Mucosa of descending colon (tissue), 3 donors: ENCODE measurements around the gene MEIS2. TPM values are rescaled to one million over a fixed set of nuclear protein-coding genes. Genes with fewer than 3 reads are reported as not detected.
A peak's percentile ranks its signal among the peaks of the same experiment; 100 is the strongest.

Experiments
- ATAC-seq: fragments of 200-7000 bp; cut with Tn5 transposase; one replicate; pipeline ENCODE4 v1.9.1; 2020; ENCODE audit warnings: mild to moderate bottlenecking, moderate library complexity
- DNase-seq, 3 donors: peaks; one replicate each; pipeline ENCODE4 v3.0.0-alpha.2; 2020
- H3K36me3 ChIP-seq: fragments of 200-600 bp; one replicate; pipeline ENCODE4 v1.8.0; 2021; ENCODE audit warnings: low read depth, mild to moderate bottlenecking
- H3K4me1 ChIP-seq: fragments of 200-600 bp; one replicate; pipeline ENCODE4 v1.8.0; 2021; ENCODE audit warnings: low read depth, mild to moderate bottlenecking
- H3K4me3 ChIP-seq: fragments of 200-600 bp; one replicate; pipeline ENCODE4 v1.8.0; 2021; ENCODE audit warnings: mild to moderate bottlenecking
- H3K9me3 ChIP-seq: fragments of 200-600 bp; one replicate; pipeline ENCODE4 v1.8.0; 2021; ENCODE audit warnings: mild to moderate bottlenecking
- intact Hi-C, 2 donors: fragments of 100-400 bp; cut with DNase I in 1 of 2; cut with micrococcal nuclease in 1 of 2; formaldehyde crosslinking; loops; one replicate each; pipeline versions ENCODE4 v1.11.0 to v1.11.1; 2022; cut with DNase I, micrococcal nuclease
- total RNA-seq, 3 donors: library from RNA; stranded (reverse); fragmentation: NEBNext Ultra II Directional in 2 of 3; extraction: Animal tissue kit (Norgen Biotek cat#: 25700) in 2 of 3; gene quantifications; one replicate each; pipeline versions ENCODE4 v1.2.1 to v1.2.4, GENCODE V29; 2021 to 2023
- TF ChIP-seq, protein P1 (sequence below): fragments of 200-600 bp; IDR thresholded peaks from one replicate; pipeline ENCODE4 v1.8.0; 2022; ENCODE audit warnings: antibody characterized with exemption, mild to moderate bottlenecking
- donor health status: DM: no; HTN: no; CAD: no; lungs with moderate emphysema.
- donor health status: DM: no; HTN: no; CAD: no.
- donor health status: DM: no; HTN: yes; CAD: no.

The MEIS2 gene
- total RNA-seq, 3 donors from 2014 or later, result 3.8 to 93.3 (median 8.9) TPM

DNA sequence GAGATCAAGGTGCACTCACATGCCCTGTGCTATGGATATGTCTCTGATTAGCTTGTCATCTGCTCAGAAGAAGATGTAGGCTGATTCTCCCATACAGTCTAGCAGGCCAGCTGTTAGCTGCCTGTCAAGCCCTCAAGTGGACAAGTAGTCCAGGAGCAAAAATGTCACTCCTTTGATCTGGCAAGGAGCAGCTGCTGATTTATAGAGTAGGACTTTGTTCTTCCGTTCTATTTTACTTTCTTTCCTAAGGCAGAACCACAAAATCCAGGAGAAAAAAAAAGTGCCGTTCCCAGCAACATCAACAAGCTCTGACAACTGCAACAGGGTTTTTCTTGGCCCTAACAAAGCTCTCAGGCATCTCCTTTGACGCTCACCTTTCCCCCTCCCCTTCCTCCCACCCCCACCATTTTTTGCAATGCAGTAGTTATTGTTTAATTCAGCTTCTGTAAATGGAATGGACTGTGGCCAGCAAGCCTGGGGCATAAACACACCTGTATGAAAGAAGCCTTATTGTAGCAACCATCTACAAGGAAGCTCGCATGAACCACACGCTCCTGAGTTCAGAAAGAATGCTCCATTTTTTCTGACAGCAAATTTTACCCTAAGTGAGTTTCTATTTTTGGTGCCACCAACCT, 196.3 kb downstream of the MEIS2 start:
- DNase-seq (peak in 1 of 3 donors; percentile 21), ATAC-seq (peak; percentile 80)
- H3K36me3 ChIP-seq, result no peaks in the 10 kb centered on the region

DNA sequence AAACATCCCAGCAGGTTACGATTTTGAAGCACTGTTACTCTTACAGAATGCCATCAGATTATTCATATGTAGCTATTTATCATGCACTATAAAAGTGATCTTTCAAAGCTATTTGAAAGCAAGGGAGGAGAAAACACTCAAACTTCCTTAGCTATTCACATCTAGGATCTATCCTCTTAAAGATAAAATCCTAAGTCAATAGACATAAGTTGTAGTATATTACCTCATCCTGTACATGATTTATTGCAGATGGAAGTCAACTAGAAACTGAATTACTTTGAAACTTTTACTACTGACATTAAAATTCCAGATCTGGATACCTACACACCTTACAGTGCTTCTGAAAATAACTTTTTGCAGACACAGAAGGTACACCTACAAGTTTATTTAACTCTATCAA, 197.2 kb downstream of the MEIS2 start:
- intact Hi-C loops, result no loop called here
- H3K4me3 ChIP-seq, result no peak overlapping the region
- no peaks in the 10 kb centered on the region for H3K36me3 ChIP-seq
- TF ChIP-seq, protein P1, sequence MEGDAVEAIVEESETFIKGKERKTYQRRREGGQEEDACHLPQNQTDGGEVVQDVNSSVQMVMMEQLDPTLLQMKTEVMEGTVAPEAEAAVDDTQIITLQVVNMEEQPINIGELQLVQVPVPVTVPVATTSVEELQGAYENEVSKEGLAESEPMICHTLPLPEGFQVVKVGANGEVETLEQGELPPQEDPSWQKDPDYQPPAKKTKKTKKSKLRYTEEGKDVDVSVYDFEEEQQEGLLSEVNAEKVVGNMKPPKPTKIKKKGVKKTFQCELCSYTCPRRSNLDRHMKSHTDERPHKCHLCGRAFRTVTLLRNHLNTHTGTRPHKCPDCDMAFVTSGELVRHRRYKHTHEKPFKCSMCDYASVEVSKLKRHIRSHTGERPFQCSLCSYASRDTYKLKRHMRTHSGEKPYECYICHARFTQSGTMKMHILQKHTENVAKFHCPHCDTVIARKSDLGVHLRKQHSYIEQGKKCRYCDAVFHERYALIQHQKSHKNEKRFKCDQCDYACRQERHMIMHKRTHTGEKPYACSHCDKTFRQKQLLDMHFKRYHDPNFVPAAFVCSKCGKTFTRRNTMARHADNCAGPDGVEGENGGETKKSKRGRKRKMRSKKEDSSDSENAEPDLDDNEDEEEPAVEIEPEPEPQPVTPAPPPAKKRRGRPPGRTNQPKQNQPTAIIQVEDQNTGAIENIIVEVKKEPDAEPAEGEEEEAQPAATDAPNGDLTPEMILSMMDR, result no peak
- H3K9me3 ChIP-seq, result no peaks in the 10 kb centered on the region
- DNase-seq (no peak), ATAC-seq (peak; percentile 12)
- H3K4me1 ChIP-seq, result no peaks in the 10 kb centered on the region

More for the DNA sequence above, 196.3 kb downstream of the MEIS2 start:
- TF ChIP-seq, protein P1, result no peak
- H3K4me3 ChIP-seq, result no peak overlapping the region
- intact Hi-C loops, result no loop called here
- no peaks in the 10 kb centered on the region for H3K4me1 ChIP-seq
- no peaks in the 10 kb centered on the region for H3K9me3 ChIP-seq

DNA sequence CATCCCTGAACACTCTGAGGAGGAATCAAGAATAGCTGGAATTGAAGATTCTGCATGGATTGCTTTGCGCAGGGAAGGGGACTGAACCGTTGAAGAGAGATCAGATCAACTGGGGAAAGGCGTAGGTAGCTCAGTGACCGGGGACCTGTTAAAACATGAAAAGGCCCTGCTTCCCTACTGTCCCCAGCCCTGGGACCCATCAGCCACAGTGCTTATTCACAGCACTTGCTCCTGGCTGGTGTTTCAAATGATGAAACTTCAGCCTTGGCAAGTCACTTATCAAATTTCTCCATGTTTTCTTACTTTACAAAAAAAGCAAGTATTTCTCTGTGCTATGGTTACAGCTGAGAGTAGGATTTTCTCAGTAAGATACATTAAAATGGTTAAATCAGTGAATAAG, 199.3 kb downstream of the MEIS2 start:
- ATAC-seq (no peak), DNase-seq (no peak)
- intact Hi-C loops, result no loop called here
- H3K9me3 ChIP-seq, result no peaks in the 10 kb centered on the region
- H3K4me3 ChIP-seq, result no peak overlapping the region
- no peaks in the 10 kb centered on the region for H3K36me3 ChIP-seq
- TF ChIP-seq, protein P1, result no peak
- no peaks in the 10 kb centered on the region for H3K4me1 ChIP-seq

DNA sequence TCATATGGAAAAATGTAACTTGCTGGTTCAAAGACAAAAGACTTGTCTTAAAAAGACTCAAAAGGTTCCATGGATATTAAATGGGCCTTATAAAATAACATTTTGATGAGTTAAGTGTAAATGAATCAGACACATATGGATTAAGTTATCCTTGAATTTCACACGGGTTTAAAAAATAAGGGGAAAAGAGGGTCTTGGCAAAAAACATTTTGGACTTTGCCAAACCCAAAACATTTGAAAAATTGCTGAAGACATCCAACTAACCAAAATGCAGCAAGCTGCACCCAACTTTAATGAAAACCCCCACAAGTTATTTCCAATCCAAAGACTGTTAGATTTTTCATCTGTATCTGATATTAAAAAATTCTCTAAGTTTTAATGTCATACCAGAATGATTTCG, 200.7 kb downstream of the MEIS2 start:
- H3K4me3 ChIP-seq, result no peak overlapping the region
- H3K4me1 ChIP-seq, result no peaks in the 10 kb centered on the region
- TF ChIP-seq, protein P1, result no peak
- DNase-seq, result no peak
- ATAC-seq, result no peak
- H3K36me3 ChIP-seq, result no peaks in the 10 kb centered on the region
- H3K9me3 ChIP-seq, result no peaks in the 10 kb centered on the region
- intact Hi-C loops, result loop anchor here in 1 of 2 donors (5.0 kb wide), 1 partner anchor 193 kb away; no protein-coding TSS in a partner anchor

DNA sequence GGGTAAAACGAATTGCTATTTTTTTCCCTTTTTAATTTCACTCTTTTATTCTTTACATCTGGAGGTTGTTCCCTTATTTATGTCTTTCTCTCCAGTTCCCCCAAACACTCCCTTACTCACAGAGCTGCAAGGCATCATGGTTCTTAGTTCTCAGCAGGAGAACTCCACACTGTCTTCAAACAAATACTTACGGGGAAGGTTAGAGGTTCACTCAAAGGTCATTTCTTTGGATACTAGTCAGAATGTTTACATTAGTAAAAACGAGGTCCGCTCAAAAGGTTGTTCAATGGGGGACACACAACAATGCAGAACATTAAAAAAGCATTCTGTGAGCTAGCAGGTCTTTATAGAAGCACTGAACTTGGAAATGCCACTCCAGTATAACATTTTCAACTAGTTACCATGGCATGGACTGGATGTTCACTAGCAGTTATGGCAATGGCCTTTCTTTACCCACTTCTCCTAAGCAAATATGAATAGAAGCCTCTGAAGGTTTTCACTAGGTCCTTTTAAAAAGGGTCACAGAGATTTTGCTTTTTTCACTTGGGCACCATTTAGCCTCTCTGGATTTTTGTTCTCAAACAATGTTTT, 201.7 kb downstream of the MEIS2 start:
- ATAC-seq (no peak), DNase-seq (no peak)
- H3K4me1 ChIP-seq, result no peaks in the 10 kb centered on the region
- H3K36me3 ChIP-seq, result no peaks in the 10 kb centered on the region
- TF ChIP-seq, protein P1, result no peak
- H3K9me3 ChIP-seq, result no peaks in the 10 kb centered on the region
- intact Hi-C loops, result loop anchor here in 1 of 2 donors (5.0 kb wide), 1 partner anchor 194 kb away; no protein-coding TSS in a partner anchor
- H3K4me3 ChIP-seq, result no peak overlapping the region
